SK-N-DZ (cell line): ENCODE measurements around the gene FRMPD4.

Source experiments
- DNase-seq: peaks from one replicate; pipeline ENCODE4 v3.0.0-alpha.2; 2015; ENCODE audit warnings: low spot score

FRMPD4 gene

DNA sequence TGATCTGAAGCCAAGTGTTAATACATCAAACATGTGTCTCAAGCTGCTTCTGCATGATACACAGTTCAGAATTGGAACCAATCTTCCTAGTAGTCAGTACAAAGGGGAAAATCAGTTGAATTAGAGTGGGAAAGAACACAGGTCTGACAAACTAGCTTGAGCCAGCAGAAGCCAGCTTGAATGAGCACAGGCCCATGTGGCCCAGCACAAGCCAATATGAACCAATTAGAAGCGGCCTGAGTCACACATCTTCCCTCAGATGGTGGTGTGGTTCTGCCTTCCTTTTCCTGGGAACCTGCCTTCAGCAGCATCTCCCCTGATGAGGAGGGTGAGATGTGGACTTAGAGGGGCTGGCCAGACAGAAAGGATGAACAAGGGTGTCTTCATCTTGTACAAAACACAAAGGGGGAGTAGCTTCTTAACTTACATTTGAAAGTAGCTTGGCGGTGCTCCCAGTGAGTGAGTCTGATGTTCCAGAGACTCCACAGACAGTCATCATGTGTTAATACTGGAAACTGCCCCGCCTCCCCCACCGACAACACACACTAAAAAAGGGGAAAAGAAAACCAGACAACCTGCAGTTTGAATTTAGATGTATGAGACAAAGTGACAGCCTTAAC is 72.0 kb downstream of the FRMPD4 start:
- no peak for DNase-seq

DNA sequence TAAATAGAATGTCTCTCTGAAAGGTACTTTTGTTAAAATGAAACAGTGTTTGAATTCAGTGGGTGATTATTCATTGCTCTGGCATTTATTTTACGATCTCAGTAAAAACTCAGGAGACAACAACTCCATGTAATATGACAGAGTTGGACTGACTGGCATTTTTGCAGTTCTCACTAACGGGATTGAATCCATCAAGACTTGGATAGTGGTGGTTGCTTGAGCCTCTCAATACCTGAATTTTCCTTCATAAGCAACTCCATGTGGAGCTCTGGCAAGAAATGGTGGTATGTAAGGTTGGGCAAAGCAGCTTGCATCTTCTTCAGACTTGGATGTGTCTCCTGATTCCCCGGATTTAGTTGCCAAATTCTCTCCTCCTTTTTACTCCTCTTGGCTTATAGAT is 72.7 kb downstream of the FRMPD4 start:
- no peak for DNase-seq

DNA sequence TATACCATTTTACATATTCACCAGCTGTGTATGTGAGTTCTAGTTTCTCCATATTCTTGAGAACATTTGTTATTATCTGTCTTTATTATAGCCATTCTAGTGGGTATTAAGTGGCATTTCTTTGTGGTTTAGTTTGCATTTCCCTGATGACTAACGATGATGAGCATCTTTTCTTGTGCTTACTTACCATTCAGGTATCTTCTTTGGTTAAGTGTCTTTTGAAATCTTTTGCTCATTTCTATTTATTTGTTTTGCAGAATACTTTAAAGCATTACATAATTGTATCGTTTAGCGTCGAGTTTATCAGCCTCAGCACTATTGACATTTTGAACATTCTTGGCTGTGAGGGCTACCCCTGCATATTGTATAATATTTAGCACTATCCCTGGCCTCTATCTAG is 85.4 kb downstream of the FRMPD4 start:
- DNase-seq, result no peak

- DNase-seq, result no peak
Observed at GRCh38 chrX:12225107-12225506, 86.8 kb downstream of the FRMPD4 start.

DNA sequence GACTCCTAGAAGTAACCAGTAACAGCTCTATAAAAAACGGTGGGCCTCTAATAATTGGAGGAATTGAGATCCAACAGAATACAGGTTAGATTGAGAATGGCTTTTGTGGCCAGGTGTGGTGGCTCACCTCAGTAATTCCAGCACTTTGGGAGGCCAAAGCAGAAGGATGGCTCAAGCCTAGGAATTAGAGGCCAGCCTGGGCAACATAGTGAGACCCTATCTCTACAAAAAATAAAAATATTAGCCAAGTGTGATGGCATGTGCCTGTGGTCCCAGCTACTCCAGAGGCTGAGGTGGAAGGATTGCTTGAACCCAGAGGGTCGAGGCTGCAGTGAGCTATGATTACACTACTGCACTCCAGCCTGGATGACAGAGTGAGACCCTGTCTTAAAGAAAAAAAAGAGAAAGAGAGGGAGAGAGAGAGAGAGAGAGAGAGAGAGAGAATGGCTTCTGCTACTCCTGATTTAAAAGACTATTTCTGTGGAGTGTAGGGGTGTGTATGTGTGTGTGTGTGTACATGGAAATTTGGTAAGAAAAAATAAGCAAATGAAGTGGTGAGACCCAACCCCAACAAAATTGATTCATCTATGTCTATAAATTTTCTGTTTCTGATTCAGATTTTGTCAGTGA is 89.3 kb downstream of the FRMPD4 start:
- DNase-seq, result no peak

DNA sequence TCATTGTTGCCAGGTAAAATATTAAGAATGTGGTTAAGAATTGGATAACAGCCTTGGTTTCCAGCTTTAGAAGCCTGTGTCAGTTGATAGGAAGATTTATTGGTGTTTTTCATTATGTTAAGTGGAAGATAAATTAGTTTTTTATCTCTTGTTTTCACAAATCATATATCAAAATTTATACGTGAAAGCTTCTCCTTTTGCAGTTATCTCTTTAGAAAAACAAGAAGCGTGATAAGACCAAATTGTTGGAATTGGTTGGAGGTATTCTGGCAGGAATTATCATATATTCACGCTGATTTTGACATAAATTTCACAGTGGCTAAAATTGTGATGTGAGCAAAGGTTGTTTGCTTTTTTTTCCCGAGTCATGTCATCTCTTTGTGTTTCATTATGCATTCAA is 90.6 kb downstream of the FRMPD4 start:
- no peak for DNase-seq

DNA sequence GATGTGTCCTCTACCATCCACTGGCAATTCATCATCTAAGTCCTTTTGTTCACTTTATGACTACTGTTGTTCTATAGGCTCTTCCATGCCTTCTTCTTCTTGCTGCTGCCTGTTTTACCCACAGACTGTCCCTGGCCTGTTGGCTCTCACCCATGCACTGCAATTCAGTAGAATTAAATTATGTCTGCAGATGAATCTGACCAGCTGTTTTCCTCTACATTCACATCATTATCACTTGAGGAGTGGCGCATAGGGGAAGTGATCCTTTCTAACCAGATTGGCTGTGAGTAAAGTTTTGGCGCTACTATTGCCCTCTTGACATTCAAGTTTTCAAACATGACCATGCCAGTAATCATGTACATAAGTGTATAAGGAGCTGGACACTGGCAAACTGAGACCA is 91.7 kb downstream of the FRMPD4 start:
- DNase-seq, result no peak

DNA sequence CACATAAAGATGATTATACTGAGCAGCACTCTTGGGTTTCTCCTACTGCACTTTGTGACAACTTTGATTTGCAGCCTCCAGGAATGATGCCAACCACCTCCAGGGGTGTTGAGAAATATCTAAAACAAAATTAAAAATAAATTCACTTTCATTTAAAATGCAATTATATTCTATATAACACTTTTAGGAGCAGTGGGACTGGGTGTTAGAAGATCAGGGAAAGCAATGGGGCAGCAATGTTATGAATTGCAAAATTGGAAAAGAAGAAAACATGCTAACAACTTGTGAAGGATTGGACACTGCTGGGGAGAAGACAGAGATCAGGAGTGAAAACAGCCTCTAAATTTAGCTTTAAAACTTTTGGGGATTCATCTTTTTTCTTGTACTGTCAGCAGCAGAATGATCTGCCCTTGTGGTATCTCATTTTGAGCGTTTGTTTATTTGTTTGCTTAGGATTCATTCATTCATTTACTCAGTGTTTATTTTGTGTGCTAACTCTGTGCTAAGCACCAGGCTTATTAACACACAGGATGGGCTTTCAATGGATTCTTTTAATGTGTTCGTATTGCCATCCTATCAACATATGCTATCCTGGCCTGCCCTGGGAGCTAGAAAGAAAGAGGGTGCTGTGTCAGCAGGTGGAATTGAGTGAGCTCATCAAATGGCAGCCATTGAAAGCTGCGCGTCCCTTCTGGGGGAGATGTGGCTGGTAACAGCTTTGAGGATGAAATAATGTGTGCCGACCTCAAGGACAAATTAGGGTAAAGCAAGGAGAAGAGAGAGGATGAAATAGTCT is 96.5 kb downstream of the FRMPD4 start:
- no peak for DNase-seq

- DNase-seq, result no peak
Observed at GRCh38 chrX:12236156-12236555, 97.9 kb downstream of the FRMPD4 start.

- DNase-seq, result no peak
Observed at GRCh38 chrX:12237131-12237530, 98.9 kb downstream of the FRMPD4 start.

GRCh38 chrX:12237771-12238170 is 99.5 kb downstream of the FRMPD4 start:
- DNase-seq, result no peak

DNA sequence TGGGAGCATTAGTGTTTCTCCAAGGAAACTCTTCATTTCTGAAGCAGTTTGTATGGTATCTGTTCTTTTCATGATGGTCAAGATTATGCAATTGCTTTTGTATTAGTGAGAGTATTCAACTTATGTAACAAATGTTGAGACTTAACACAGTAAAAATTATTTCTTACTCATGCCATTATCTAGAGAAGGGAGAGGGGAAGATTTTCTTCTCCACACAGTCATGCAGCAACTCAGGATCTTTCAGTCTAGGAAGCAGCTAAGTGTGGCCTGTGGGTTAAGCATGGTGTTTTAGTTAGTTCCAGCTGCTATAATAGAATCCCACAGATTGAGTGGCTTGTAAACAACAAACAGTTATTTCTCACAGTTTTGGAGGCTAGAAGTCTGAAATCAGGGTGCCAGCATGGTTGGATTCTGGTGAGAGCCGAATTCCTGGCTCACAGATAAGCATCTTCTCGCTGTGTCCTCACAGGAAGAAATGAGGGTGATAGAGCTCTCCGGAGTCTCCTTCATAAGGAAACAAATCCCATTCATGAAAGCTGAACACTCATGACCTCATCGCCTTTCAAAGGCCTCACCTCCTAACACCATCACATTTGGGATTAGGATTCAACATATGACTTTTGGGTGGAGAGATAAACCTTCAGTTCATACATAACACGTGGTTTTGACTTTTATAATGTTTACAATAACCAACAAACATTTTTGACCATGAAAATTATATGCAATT is 101.2 kb downstream of the FRMPD4 start:
- DNase-seq, result no peak

GRCh38 chrX:12240491-12240890 is 102.2 kb downstream of the FRMPD4 start:
- no peak for DNase-seq

GRCh38 chrX:12241026-12241425 is 102.8 kb downstream of the FRMPD4 start:
- no peak for DNase-seq

- no peak for DNase-seq
Observed at GRCh38 chrX:12245650-12246645, 107.7 kb downstream of the FRMPD4 start.

DNA sequence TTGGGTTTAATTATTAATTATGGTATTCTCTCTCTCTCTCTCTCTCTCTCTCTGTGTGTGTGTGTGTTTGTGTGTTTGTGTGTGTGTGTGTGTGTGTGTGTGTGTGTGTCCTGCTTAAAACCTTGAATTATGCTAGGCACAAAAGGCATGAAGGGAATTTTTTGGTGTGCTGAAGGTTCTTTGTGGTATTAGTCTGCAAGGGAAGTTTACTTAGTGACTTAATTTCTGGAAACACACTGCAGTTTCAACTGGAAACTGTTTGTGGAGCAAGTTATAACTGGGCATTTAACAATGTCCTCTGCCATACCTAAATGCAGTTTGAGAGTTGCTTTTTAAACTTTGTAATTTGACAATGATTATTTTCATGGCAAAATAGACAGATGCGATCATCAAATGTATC is 111.7 kb downstream of the FRMPD4 start:
- DNase-seq, result no peak

DNA sequence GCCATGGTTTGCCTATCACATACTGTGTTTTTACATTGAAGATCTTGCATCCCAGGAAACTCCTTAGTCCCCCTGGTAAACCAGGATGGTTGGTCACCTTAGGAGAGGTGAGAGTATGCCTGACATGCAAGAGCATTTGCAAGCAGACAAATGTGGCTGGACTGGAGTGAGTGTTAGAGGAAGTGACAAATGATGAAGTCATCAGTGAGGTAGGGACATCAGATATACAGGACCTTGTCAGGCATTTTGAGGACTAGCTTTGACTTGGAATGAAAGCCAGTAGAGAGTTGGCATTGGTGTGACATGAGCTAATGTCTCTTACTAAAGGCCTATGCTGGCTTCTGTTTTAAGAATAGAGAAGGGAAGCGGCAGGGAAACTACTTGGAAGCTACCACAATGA is 124.9 kb downstream of the FRMPD4 start:
- DNase-seq, result no peak

DNA sequence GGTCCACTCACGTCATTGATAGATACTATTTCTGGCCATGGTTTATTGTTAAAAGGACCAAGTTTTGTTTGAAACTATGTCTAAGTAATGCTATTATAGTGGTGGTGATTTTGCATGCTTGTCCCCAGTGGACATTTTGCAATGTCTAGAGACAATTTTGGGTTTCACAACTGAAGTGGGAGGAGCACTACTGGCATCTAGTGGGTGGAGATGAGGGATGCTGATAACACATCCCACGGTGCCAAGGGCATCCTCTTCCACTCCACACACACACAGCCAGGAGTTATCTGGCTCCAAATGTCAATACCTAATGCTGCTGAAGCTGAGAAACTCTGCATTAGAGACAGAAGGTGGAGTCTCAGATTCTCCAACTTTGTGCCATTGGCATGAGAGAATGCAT is 131.2 kb downstream of the FRMPD4 start:
- no peak for DNase-seq

- DNase-seq, result no peak
Observed at GRCh38 chrX:12278151-12278550, 139.9 kb downstream of the FRMPD4 start.

DNA sequence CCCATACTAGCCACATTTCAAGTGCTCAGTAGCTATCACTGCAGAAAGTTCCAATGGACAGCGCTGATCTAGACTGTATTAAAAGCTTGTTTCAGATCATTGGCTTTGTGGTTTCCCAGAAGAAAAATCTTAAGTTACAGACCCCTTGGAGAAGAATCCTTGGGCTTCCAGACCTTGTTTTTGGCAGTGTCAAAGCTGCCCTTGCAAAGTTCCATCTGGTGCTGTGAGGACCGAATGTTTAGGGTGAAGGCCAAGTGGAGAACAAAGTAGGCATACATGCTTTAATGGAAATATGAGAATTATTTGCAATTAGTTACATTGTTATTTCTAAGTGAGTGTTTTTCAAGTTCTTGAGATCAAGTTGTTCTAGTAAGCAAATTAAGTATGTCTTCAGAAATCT is 144.7 kb downstream of the FRMPD4 start:
- DNase-seq, result no peak
